ENCODE data around the gene ICA1. TPM values are rescaled to one million over a fixed set of nuclear protein-coding genes. Genes with fewer than 3 reads are reported as not detected.

ICA1 gene
- total and polyA plus RNA-seq, 2 donors (not counting 3 experiments of a cell fraction or from before 2014, with no cell fraction given): 19.0 to 47.1 TPM

- TF ChIP-seq EZH2 (IDR thresholded peaks at IDR 0.05; ENCODE audit: borderline replicate concordance, low read depth, low read length, severe bottlenecking): no peak
- TF ChIP-seq JUN (IDR thresholded peaks at IDR 0.05; ENCODE audit: borderline replicate concordance, insufficient read depth, insufficient read length, low read depth): no peak
- no peak for TF ChIP-seq POLR2AphosphoS5 (IDR thresholded peaks at IDR 0.05; ENCODE audit: insufficient read depth, low read depth, low read length)
- TF ChIP-seq GATA2 (IDR thresholded peaks at IDR 0.05; ENCODE audit: insufficient read depth, insufficient read length, low read depth, low read length): no peak
- TF ChIP-seq MYC (IDR thresholded peaks at IDR 0.05; ENCODE audit: low read depth, low read length): no peak
- TF ChIP-seq MAX (IDR thresholded peaks at IDR 0.05; ENCODE audit: insufficient read depth, insufficient read length): no peak
- TF ChIP-seq CTCF (IDR thresholded peaks at IDR 0.05; ENCODE audit: extremely low read depth in 1 of 2, insufficient read depth in 1 of 2, low read depth in 1 of 2, low read length in 2 of 2): no peak
- no peak for TF ChIP-seq POLR2A (IDR thresholded peaks at IDR 0.05; ENCODE audit: low read depth, low read length)
- no peak for TF ChIP-seq FOS (IDR thresholded peaks at IDR 0.05; ENCODE audit: borderline replicate concordance, insufficient read depth, low read length)
- dilution Hi-C loops (cut with MboI; ENCODE audit: extremely low pct_ligation_motif_present, low sequenced_read_pairs): no loop called here
- FAIRE-seq: no peak
Observed at GRCh38 chr7:8291397-8292141, 29.6 kb upstream of the ICA1 start.

More at GRCh38 chr7:8291397-8292141, 29.6 kb upstream of the ICA1 start:
- ChIA-PET CTCF (no interaction called here), POLR2A (no interaction called here)
- Histone ChIP-seq H2AFZ (ENCODE audit: low read depth, low read length) (no peak overlapping the region), H3K9ac (replicated peaks; ENCODE audit: extremely low read depth, insufficient read depth, low read length) (no peak overlapping the region), H3K4me1 (ENCODE audit: control insufficient read depth, extremely low read depth, insufficient read depth, low read length) (no peaks in the 10 kb centered on the region), H3K36me3 (ENCODE audit: control insufficient read depth in 2 of 2, extremely low read depth in 1 of 2, insufficient read depth in 2 of 2, low read length in 2 of 2) (no peaks in the 10 kb centered on the region), H3K79me2 (ENCODE audit: control insufficient read depth, insufficient read depth, low read length) (no peaks in the 10 kb centered on the region), H3K27me3 (ENCODE audit: control insufficient read depth in 2 of 2, insufficient read depth in 2 of 2, low read length in 2 of 2) (peaks cover 3 to 11% of the 10 kb centered on the region in 2 experiments), H3K9me3 (replicated peaks; ENCODE audit: control insufficient read depth, insufficient read depth, low read length) (no peaks in the 10 kb centered on the region), H3K4me2 (ENCODE audit: insufficient read depth, low read length) (no peak overlapping the region), H3K4me3 (replicated peaks in 1 of 3; ENCODE audit: insufficient read depth in 1 of 3, low read depth in 1 of 3, low read length in 3 of 3) (no peak overlapping the region), H4K20me1 (replicated peaks; ENCODE audit: control insufficient read depth, extremely low read depth, insufficient read depth, low read length) (no peaks in the 10 kb centered on the region), H3K9me1 (replicated peaks; ENCODE audit: control insufficient read depth, extremely low read depth, insufficient read depth, low read length) (no peaks in the 10 kb centered on the region), H3K27ac (ENCODE audit: insufficient read depth, low read depth, low read length) (no peak overlapping the region)
- intact Hi-C loops (cut with micrococcal nuclease): loop anchor here (10.0 kb wide), 1 partner anchor 257 kb away; no protein-coding TSS in a partner anchor
- BruUV-seq (replicated peaks): no TSS peak
- DNase-seq (ENCODE audit: low read depth, low spot score): no peak

Measured in endothelial cell of umbilical vein (primary cell).